Stimulated activated CD8-positive, alpha-beta memory T cell treated with anti-CD3 and anti-CD28 coated beads, Interleukin-7, amount 100 ng/mL, for 48 hours (primary cell): ENCODE data around the gene TRIM67.
A peak's percentile ranks its signal among the peaks of the same experiment; 100 is the strongest.

Experiments used
- DNase-seq, 2 donors: peaks; one replicate each; pipeline ENCODE4 v3.0.0-alpha.2; 2020; ENCODE audit warnings: low read depth in 1 of 2; ENCODE audit errors: extremely low read depth in 1 of 2

TRIM67 gene

GRCh38 chr1:231232870-231233734 is 71.2 kb downstream of the TRIM67 start:
- DNase-seq, result no peak

DNA sequence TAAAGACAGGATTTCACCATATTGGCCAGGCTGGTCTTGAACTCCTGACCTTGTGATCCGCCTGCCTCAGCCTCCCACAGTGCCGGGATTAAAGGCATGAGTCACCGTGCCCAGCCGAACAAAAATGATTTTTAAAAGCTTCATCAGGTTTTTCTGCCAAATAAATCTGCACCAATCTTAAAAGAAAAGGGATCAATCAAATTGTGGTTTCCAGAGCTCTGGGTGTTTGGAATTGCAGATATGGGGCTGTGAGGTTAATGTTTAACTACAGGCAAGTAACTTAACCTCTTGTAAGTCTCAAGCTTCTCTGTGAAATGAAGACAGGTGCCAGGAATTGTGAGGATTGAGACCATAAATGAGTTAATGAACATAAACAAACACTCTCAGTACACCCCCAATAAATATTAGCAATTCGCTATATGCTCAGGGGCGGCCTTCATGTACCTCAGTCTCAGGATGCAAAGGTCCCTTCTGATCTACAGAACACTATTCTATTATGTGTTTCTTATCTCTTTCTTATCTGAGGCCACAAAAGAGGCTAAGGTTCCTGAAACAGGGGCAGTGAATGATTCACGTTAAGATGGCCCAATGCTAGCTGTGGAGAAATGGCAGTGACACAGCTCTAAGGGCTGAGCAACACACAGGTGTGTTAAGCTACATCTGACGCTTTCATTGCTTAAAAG is 72.0 kb downstream of the TRIM67 start:
- no peak for DNase-seq

GRCh38 chr1:231234506-231234905 is 72.6 kb downstream of the TRIM67 start:
- no peak for DNase-seq

DNA sequence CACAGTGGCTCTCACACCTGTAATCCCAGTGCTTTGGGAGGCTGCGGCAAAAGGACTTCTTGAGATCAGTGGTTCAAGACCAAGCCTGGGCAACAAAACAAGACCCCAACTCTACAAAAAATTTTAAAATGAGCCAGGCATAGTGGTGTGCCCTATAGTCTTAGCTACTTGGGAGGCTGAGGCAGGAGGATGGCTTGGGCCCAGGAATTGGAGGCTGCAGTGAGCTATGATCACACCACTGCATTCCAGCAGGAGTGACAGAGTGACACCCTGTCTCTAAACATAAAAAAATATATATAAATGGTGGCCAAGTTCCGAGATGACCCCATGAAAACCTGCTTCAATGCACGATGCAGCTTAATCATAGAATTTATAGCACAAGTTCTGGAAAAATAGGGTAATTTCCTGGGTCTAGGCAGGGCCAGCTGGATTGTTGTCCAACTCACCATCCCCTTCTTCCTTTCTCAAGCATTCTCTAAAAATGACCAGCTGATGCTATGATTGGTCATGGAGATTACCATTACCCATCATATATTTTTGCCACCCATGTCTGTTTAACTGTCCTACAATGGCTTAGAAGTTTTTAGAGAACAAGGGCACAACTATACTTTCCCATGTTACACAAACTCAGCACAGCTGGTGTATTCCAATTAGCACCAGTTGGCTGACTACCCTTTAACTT is 73.8 kb downstream of the TRIM67 start:
- DNase-seq, result no peak

DNA sequence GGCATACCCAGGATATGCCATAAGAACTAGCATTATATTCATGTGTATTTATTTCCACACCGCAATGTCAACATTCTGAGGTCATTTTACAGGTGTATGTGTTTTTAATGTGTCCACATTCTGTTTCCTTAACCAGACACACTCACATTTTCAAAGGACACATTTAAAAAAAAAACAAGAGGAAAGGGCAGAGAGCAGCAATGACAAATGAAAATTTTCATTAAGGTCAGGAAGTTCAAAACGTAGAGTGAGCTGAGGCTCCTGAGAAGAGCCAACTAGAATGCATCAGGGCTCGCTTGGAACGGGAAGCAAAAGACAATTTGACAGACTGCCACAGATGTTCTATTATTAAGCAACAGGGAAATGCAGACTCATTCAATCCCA is 74.3 kb downstream of the TRIM67 start:
- no peak for DNase-seq

DNA sequence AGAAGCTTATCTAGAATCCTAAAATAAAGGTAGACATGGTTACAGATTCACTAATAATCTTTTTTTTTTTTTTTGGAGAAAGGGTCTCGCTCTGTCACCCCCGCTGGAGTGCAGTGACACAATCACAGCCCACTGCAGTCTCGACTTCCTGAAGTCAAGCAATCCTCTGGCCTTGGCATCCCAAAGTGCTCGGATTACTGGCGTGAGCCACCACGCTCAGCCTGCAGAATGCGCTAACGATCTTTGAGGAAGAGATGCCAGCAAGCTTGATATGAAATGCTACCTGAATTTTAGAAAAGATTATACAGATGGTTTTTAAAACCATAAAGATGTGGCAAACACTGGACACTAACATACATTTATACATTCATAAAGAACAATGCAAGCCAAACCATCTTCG is 75.1 kb downstream of the TRIM67 start:
- no peak for DNase-seq

DNA sequence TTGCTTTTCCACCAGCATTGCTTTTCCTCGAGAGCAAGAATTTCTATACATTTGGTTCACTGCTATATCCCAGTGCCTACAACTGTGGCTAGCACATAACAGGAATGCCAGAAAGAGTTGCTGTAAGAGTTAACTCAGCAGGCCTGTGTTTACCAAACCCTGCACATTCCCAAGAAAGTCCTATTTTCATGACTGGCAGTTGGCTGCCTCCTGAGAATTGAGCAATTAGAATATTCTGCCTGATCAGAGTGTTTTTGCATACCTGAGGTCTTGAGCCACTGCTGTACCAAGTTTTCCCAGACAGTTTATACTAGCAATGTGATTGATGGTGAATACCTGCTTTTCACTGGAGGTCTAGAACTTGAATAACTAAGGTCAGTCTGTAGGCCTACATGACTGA is 76.4 kb downstream of the TRIM67 start:
- no peak for DNase-seq

- DNase-seq, result no peak
Observed at GRCh38 chr1:231240531-231240882, 78.6 kb downstream of the TRIM67 start.

GRCh38 chr1:231240883-231241735 is 79.3 kb downstream of the TRIM67 start, which contains the start of gene GNPAT:
Gene GNPAT, plus strand, starts transcription at chr1:231241212. Its CDS starts 167 bp downstream, at chr1:231241379.
- DNase-seq, result peak; percentile 77 to 85

DNA sequence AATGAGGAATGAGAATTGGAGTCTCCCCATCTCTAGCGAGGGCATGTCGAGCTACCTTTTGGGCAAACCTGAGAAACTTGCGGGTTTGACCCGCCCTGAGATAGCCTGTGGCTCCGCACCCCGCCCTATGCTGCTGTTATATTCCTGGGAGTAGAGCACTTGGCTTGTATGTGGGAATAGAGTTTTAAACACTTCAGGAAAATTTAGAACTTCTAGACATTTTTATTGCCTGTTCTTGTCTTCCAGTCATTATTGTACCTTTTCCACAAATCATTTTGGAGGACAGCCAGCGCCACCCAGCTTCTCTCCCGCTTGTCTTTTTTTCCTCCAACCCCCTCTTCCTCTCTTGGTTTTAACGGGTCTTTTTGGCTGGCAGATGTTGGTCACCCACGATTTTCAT is 79.9 kb downstream of the TRIM67 start:
- no peak for DNase-seq

GRCh38 chr1:231242516-231243198 is 80.8 kb downstream of the TRIM67 start:
- DNase-seq, result no peak

DNA sequence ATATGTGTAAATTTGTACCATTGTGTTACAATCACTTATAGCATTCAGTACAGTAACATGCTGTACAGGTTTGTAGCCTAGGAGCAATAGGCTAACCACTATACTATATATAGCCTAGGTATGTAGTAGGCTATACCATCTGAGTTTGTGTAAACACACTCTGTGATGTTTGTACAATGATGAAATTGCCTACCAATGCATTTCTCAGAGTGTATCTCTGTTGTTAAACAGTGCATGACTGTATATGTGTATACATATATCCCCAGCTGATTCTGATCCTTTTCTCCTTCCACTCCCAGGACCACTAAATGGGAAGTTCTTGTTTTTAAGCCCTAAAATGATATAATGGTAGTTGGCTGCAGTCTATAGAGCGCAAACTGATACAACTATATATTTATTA is 86.9 kb downstream of the TRIM67 start:
- no peak for DNase-seq

DNA sequence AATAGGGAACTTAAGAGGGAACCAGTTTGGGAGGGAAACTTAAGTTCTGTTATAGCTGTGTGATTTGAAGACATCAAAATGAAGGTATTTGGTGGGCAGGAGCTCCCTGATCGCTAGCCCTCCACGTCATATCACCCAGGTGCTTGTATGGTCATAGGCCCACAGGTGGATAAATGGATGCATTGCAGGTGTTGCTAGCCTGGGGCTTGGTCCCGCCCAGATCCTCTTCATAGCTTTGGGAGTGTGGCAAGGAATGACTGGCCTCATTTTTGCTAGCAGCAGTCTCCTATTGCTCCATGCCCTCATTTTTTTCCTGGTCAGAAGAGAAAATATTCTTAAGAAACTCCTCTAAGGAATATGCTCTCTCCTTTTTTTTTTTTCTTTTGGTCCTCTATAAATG is 90.5 kb downstream of the TRIM67 start:
- DNase-seq, result no peak

GRCh38 chr1:231260351-231260750 is 98.5 kb downstream of the TRIM67 start:
- DNase-seq, result no peak

- DNase-seq, result no peak
Observed at GRCh38 chr1:231264642-231265041, 102.8 kb downstream of the TRIM67 start.

GRCh38 chr1:231265379-231265778 is 103.5 kb downstream of the TRIM67 start:
- no peak for DNase-seq

DNA sequence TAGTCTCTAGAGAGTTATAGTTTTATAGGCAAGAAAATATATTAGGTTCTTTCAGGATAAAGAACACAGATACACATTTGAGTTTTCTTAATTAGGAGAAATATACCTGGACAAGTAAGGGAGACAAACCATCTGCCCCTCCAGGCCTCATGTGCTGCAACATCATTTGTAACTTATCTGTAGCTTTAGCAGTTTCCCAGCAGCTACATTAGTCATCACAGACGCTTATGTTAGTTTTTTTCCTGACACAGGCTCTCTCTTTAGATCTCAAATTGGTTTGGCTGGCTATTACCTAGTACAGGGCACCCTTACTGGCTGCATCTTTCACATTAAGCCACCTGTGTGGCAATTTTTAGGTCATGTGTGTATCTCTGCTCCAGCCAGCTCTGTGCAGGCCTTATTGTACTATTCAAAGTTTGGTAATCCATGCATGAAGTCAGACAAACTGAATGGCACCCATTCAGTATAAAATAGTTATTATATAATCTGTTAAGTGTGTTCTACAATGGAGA is 105.0 kb downstream of the TRIM67 start:
- no peak for DNase-seq
